Astrocyte (in vitro differentiated cells and primary cell): ENCODE data around the gene B4GALNT3. TPM values are rescaled to one million over a fixed set of nuclear protein-coding genes. Genes with fewer than 3 reads are reported as not detected.
A peak's percentile ranks its signal among the peaks of the same experiment; 100 is the strongest.

Source experiments
- DNase-seq: peaks from one replicate; pipeline ENCODE4 v3.0.0-alpha.2; 2010; ENCODE audit warnings: low read depth
- FAIRE-seq: peaks from 2 replicates; lab custom pipeline; 2011; peaks lifted over from hg19 to GRCh38; lab: Jason Lieb, UNC
- H2AFZ ChIP-seq: 2 replicates; pipeline ENCODE4 v1.6.0; 2012; ENCODE audit warnings: low read depth, low read length, inconsistent platforms
- H3K27ac ChIP-seq: 2 replicates; pipeline ENCODE4 v1.5.1; 2011; ENCODE audit warnings: low read depth, low read length, inconsistent platforms
- H3K27me3 ChIP-seq: 2 replicates; pipeline ENCODE4 v1.6.0; 2011; ENCODE audit warnings: low read length, inconsistent platforms; ENCODE audit not compliant: insufficient read depth
- H3K36me3 ChIP-seq: 2 replicates; pipeline ENCODE4 v1.5.1; 2011; ENCODE audit warnings: low read length, inconsistent platforms; ENCODE audit not compliant: insufficient read depth
- H3K4me1 ChIP-seq: 2 replicates; pipeline ENCODE4 v1.5.1; 2011; ENCODE audit warnings: low read length, inconsistent platforms; ENCODE audit not compliant: insufficient read depth
- H3K4me2 ChIP-seq: 2 replicates; pipeline ENCODE4 v1.6.0; 2012; ENCODE audit warnings: low read length, inconsistent platforms
- H3K4me3 ChIP-seq: 2 replicates; pipeline ENCODE4 v1.5.1; 2011; ENCODE audit warnings: low read depth, mild to moderate bottlenecking, low read length, inconsistent platforms; ENCODE audit not compliant: insufficient read depth
- H3K79me2 ChIP-seq: 2 replicates; pipeline ENCODE4 v1.6.0; 2012; ENCODE audit warnings: mild to moderate bottlenecking, low read length, inconsistent platforms; ENCODE audit not compliant: insufficient read depth
- H3K9ac ChIP-seq: 2 replicates; pipeline ENCODE4 v1.6.0; 2012; ENCODE audit warnings: mild to moderate bottlenecking, low read length, inconsistent platforms
- H3K9me3 ChIP-seq: 2 replicates; pipeline ENCODE4 v1.5.1; 2012; ENCODE audit warnings: low read depth, mild to moderate bottlenecking, low read length, inconsistent platforms; ENCODE audit not compliant: insufficient read depth
- H4K20me1 ChIP-seq: 2 replicates; pipeline ENCODE4 v1.6.0; 2012; ENCODE audit warnings: low read length, inconsistent platforms; ENCODE audit not compliant: insufficient read depth
- H3K27ac Mint-ChIP-seq: one replicate; pipeline ENCODE4 v1.8.0; 2021; ENCODE audit warnings: mild to moderate bottlenecking, mixed read lengths; ENCODE audit not compliant: unreplicated experiment
- H3K27me3 Mint-ChIP-seq: one replicate; pipeline ENCODE4 v1.8.0; 2021; ENCODE audit warnings: low read depth, mixed read lengths; ENCODE audit not compliant: unreplicated experiment
- H3K36me3 Mint-ChIP-seq: one replicate; pipeline ENCODE4 v1.8.0; 2021; ENCODE audit warnings: low read depth, mixed read lengths; ENCODE audit not compliant: unreplicated experiment
- H3K4me1 Mint-ChIP-seq: one replicate; pipeline ENCODE4 v1.8.0; 2021; ENCODE audit warnings: low read depth, mixed read lengths; ENCODE audit not compliant: unreplicated experiment
- H3K4me3 Mint-ChIP-seq: one replicate; pipeline ENCODE4 v1.8.0; 2021; ENCODE audit warnings: mild to moderate bottlenecking, moderate library complexity, mixed read lengths; ENCODE audit not compliant: unreplicated experiment
- H3K9me3 Mint-ChIP-seq: one replicate; pipeline ENCODE4 v1.8.0; 2021; ENCODE audit warnings: mild to moderate bottlenecking, mixed read lengths; ENCODE audit not compliant: unreplicated experiment
- CTCF ChIP-seq: IDR thresholded peaks from 2 replicates; pipeline ENCODE4 v1.5.1; 2011; ENCODE audit warnings: low read depth, mild to moderate bottlenecking, inconsistent platforms, low read length, moderate library complexity; ENCODE audit not compliant: insufficient read depth
- EZH2 ChIP-seq: IDR thresholded peaks from 2 replicates; pipeline ENCODE4 v1.6.1; 2012; ENCODE audit warnings: mild to moderate bottlenecking, low read length, inconsistent platforms; ENCODE audit not compliant: insufficient read depth
- total RNA-seq: library from RNA; stranded (reverse); gene quantifications from 2 replicates; pipeline ENCODE4 v1.2.1, GENCODE V29; 2021

B4GALNT3 gene
- total RNA-seq, 1 donor from 2014 or later = 3.6 TPM

GRCh38 chr12:579420-580110 is 119.8 kb downstream of the B4GALNT3 start:
- H3K9me3 Mint-ChIP-seq = peaks cover 2% of the 10 kb centered on the region
- no peak overlapping the region for H3K27ac ChIP-seq
- H3K27me3 ChIP-seq = no peaks in the 10 kb centered on the region
- H3K36me3 ChIP-seq = no peaks in the 10 kb centered on the region
- FAIRE-seq = no peak
- no peaks in the 10 kb centered on the region for H3K79me2 ChIP-seq
- TF ChIP-seq EZH2 (no peak), CTCF (no peak)
- H2AFZ ChIP-seq = no peak overlapping the region
- no peaks in the 10 kb centered on the region for H3K9me3 ChIP-seq
- peaks cover 13% of the 10 kb centered on the region for H3K27me3 Mint-ChIP-seq
- H3K4me2 ChIP-seq = peak overlapping the region; percentile 33
- H3K36me3 Mint-ChIP-seq = no peaks in the 10 kb centered on the region
- H3K4me3 Mint-ChIP-seq = no peak overlapping the region
- no peak overlapping the region for H3K27ac Mint-ChIP-seq
- H3K4me1 ChIP-seq = no peaks in the 10 kb centered on the region
- DNase-seq = no peak
- H3K4me3 ChIP-seq = no peak overlapping the region
- H3K4me1 Mint-ChIP-seq = peaks cover 8% of the 10 kb centered on the region
- H4K20me1 ChIP-seq = no peaks in the 10 kb centered on the region
- H3K9ac ChIP-seq = no peak overlapping the region

GRCh38 chr12:580813-581212 is 121.1 kb downstream of the B4GALNT3 start:
- H3K36me3 ChIP-seq = no peaks in the 10 kb centered on the region
- Mint-ChIP-seq H3K4me3 (no peak overlapping the region), H3K27ac (no peak overlapping the region), H3K27me3 (peaks cover 17% of the 10 kb centered on the region), H3K9me3 (no peaks in the 10 kb centered on the region), H3K36me3 (no peaks in the 10 kb centered on the region), H3K4me1 (peaks cover 4% of the 10 kb centered on the region)
- TF ChIP-seq CTCF = no peak
- no peak for TF ChIP-seq EZH2
- FAIRE-seq = no peak
- DNase-seq = no peak
- H3K4me1 ChIP-seq = no peaks in the 10 kb centered on the region
- no peak overlapping the region for H3K9ac ChIP-seq
- no peak overlapping the region for H2AFZ ChIP-seq
- H3K79me2 ChIP-seq = no peaks in the 10 kb centered on the region
- no peak overlapping the region for H3K27ac ChIP-seq
- H3K9me3 ChIP-seq = no peaks in the 10 kb centered on the region
- no peaks in the 10 kb centered on the region for H4K20me1 ChIP-seq
- H3K4me3 ChIP-seq = no peak overlapping the region
- H3K4me2 ChIP-seq = no peak overlapping the region
- no peaks in the 10 kb centered on the region for H3K27me3 ChIP-seq

- no peaks in the 10 kb centered on the region for H3K36me3 Mint-ChIP-seq
Measured at GRCh38 chr12:581321-581720, 121.6 kb downstream of the B4GALNT3 start.

More at GRCh38 chr12:581321-581720, 121.6 kb downstream of the B4GALNT3 start:
- FAIRE-seq = no peak
- no peak overlapping the region for H3K27ac Mint-ChIP-seq
- Histone ChIP-seq H3K4me3 (no peak overlapping the region), H3K9ac (no peak overlapping the region), H3K79me2 (no peaks in the 10 kb centered on the region), H3K27ac (no peak overlapping the region), H4K20me1 (no peaks in the 10 kb centered on the region), H3K4me1 (no peaks in the 10 kb centered on the region), H3K27me3 (no peaks in the 10 kb centered on the region), H3K9me3 (no peaks in the 10 kb centered on the region), H2AFZ (no peak overlapping the region), H3K36me3 (no peaks in the 10 kb centered on the region), H3K4me2 (no peak overlapping the region)
- H3K27me3 Mint-ChIP-seq = peaks cover 17% of the 10 kb centered on the region
- H3K9me3 Mint-ChIP-seq = no peaks in the 10 kb centered on the region
- DNase-seq = no peak
- TF ChIP-seq EZH2 (no peak), CTCF (no peak)
- H3K4me1 Mint-ChIP-seq = peaks cover 4% of the 10 kb centered on the region
- H3K4me3 Mint-ChIP-seq = no peak overlapping the region
